SK-N-MC (cell line): ENCODE measurements around the gene RHBDD3.
A peak's percentile ranks its signal among the peaks of the same experiment; 100 is the strongest.

Experiments
- DNase-seq: peaks from one replicate; pipeline ENCODE4 v3.0.0-alpha.2; 2011; ENCODE audit warnings: low read depth, low spot score
- H3K27ac ChIP-seq: fragments of 200-600 bp; sonication (generic); 2 replicates; pipeline ENCODE4 v1.5.1; 2016; ENCODE audit warnings: mixed run types
- H3K36me3 ChIP-seq: fragments of 200-600 bp; sonication (generic); 2 replicates; pipeline ENCODE4 v1.6.1; 2017; ENCODE audit warnings: antibody characterized with exemption, low read length, mixed read lengths; ENCODE audit not compliant: insufficient read depth
- H3K4me3 ChIP-seq: fragments of 200-600 bp; sonication (generic); 2 replicates; pipeline ENCODE4 v1.5.1; 2016
- H3K9ac ChIP-seq: fragments of 200-600 bp; sonication (generic); 2 replicates; pipeline ENCODE4 v1.8.0; 2017; ENCODE audit warnings: mixed run types, mixed read lengths; ENCODE audit not compliant: insufficient read length
- H3K9me3 ChIP-seq: fragments of 200-600 bp; sonication (generic); 2 replicates; pipeline ENCODE4 v1.6.1; 2017; ENCODE audit warnings: low read depth, mild to moderate bottlenecking, antibody characterized with exemption, low read length, moderate library complexity, mixed read lengths
- EZH2 ChIP-seq: fragments of 200-600 bp; sonication (generic); IDR thresholded peaks from one replicate; pipeline ENCODE4 v1.6.1; 2017; ENCODE audit warnings: antibody characterized with exemption
- FOXP2 ChIP-seq: optimal IDR thresholded peaks from 2 replicates; pipeline ENCODE3; 2011; ENCODE audit warnings: mild to moderate bottlenecking, moderate library complexity; ENCODE audit not compliant: insufficient read depth; ENCODE audit errors: extremely low read length, control extremely low read depth
- POLR2AphosphoS5 ChIP-seq: IDR thresholded peaks from 2 replicates; pipeline ENCODE4 v1.6.1; 2012; ENCODE audit warnings: mild to moderate bottlenecking, low read depth, low read length, borderline replicate concordance

Gene RHBDD3

DNA sequence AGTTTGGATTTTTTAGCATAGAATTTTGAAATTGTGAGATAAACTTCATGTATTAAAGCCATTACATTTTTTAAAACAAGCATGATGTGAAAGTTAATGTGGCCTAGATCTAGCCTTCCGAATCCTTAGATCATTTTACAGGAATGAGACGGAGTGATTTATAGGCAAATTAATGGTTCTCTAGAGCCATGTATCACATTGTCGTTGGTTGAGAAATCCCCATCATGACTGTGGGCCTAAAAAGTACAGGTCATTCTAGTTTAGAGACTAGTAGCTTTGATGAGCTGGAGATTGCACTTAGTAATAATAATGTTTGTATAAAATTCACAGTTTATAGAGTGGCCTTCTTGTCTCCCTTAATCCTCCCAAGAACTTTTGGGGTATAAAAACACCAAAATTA is 7.4 kb upstream of the RHBDD3 start:
- H3K9me3 ChIP-seq: no peaks in the 10 kb centered on the region
- peak overlapping the region; percentile 19 for H3K4me3 ChIP-seq
- peak overlapping the region; percentile 80 for H3K27ac ChIP-seq
- H3K36me3 ChIP-seq: peaks cover 100% of the 10 kb centered on the region
- DNase-seq: no peak
- H3K9ac ChIP-seq: peak overlapping the region; percentile 25
- TF ChIP-seq EZH2 (no peak), POLR2AphosphoS5 (no peak), FOXP2 (no peak)

DNA sequence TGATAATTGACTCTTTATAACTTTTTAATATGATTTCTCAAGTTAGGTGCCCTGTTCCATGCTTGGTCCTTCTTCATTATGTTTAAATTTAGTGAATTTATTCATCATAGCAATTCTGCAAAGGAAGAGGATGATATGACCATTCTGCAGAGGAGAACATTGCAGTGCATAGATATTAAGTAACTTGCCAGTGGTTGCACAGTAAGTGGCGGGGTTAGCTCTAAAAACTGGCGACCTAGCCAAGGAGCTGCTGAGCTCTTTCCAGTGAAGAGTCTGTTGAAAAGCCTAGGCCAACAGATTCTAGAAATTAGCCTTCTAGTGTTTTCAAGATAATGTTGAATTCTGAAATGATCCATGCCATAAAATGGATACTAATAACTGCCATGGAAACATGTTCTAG is 4.8 kb upstream of the RHBDD3 start:
- no peaks in the 10 kb centered on the region for H3K9me3 ChIP-seq
- H3K27ac ChIP-seq: peak overlapping the region; percentile 22
- peak overlapping the region; percentile 1; the same call in 1 of the 2 replicates for H3K4me3 ChIP-seq
- no peak for TF ChIP-seq POLR2AphosphoS5
- TF ChIP-seq FOXP2: no peak
- TF ChIP-seq EZH2: no peak
- peaks cover 87% of the 10 kb centered on the region for H3K36me3 ChIP-seq
- no peak for DNase-seq
- no peak overlapping the region for H3K9ac ChIP-seq

DNA sequence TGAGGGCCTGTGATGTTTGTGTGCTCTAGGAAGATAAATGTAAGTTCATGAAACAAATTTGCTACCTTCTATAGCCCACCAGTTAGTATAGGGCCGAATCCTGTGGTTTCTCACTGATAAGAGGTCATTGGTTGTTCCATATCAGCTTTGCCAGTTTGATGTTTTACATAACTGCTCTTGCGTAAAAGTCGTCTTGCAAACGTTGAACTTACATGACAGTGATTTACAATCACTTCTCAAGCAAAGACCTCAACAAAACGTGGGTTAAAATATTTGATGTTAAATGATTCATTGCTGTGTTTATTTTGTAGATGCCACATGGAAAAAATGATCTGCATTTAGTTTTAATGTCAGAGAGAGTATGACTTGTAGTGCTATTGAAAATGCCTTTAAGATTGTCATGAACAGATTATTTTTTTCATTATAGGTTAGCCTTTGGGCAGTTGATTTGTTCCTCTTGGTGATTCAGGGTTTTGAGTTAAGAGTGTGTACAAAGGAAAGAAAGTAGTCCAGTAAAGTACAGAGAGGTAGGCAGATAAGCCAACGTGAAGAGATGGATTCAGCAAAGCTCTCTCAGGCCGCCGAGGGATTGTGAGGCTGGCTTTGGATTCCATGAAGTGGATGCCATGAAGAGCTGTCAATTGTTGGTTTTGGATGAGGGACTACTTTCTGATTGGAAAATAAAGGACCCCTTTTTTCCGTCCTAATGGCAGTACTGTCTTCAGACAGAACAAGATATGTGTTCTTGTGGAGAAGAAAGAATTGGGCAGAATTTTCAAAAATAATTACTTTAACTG is 2.9 kb upstream of the RHBDD3 start:
- Histone ChIP-seq H3K9ac (peak overlapping the region; percentile 100), H3K36me3 (peaks cover 77% of the 10 kb centered on the region), H3K9me3 (no peaks in the 10 kb centered on the region), H3K4me3 (peak overlapping the region; percentile 99), H3K27ac (peak overlapping the region; percentile 16; the same call in 1 of the 2 replicates)
- no peak for DNase-seq
- TF ChIP-seq EZH2 (no peak), POLR2AphosphoS5 (0 out of 2 replicates have a peak, but pooled peaks have one; percentile 7)

DNA sequence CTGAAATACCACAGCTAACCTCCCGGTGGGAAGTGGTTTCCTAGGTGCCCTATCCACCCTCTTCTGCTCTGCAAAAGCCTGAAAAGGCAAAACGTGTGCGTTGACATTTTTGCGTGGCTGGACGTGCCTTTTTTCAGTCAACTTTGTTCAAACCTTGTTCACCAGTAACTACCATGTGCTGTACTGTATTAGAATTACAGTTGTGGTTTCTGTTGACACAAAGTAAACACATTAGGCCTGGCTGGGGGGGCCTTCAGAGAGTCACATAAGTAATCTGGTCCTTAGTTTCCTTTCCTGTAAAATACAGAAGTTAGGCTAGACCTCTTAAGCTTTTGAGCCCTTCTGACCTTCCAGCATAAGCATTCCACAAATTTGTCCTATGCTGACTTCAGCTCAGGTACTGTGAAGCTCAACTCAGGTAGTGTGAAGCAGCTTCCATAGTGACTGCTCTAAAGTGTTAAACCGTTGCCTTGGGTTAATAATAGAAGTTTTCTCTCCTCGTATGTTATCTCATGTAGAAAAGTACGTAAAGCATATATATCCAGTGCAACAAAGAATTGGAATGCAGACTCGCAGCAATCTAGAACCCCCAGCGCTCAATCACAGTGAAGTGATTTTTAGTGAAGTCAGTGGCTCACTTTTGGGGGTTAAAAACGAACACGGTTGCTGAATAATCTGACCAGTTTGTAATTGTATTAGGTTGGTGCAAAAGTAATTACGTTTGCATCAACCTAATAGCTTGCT is 2.1 kb upstream of the RHBDD3 start:
- Histone ChIP-seq H3K36me3 (peaks cover 77% of the 10 kb centered on the region), H3K9ac (peak overlapping the region; percentile 100), H3K27ac (0 out of 2 replicates have a peak overlapping the region, but pooled peaks have one; percentile 14), H3K9me3 (no peaks in the 10 kb centered on the region), H3K4me3 (peak overlapping the region; percentile 99)
- TF ChIP-seq FOXP2: no peak
- no peak for TF ChIP-seq POLR2AphosphoS5
- no peak for TF ChIP-seq EZH2
- DNase-seq: no peak

DNA sequence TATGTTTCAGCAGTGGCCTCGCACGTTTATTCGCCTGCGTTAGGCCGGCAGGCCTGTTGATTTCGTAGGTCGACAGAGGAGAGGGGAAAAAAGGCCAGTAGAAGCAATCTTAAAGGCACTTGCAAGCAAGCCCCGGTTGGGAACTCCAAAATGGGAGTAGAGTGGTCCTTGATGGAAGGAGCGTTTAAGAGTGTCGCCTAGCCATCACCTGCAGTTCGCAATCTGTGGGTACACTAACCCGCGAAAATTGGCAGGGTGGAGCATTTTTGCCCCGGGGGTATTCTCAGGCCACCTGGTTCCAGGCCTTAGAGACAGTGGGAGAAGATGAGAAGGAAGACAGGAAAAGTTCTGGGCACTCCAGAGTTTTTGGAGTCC is 1.4 kb upstream of the RHBDD3 start:
- no peak for DNase-seq
- Histone ChIP-seq H3K4me3 (peak overlapping the region; percentile 99), H3K9me3 (no peaks in the 10 kb centered on the region), H3K36me3 (peaks cover 74% of the 10 kb centered on the region), H3K27ac (peak overlapping the region; percentile 100), H3K9ac (peak overlapping the region; percentile 100)
- TF ChIP-seq POLR2AphosphoS5: no peak
- TF ChIP-seq FOXP2: no peak
- TF ChIP-seq EZH2: no peak

DNA sequence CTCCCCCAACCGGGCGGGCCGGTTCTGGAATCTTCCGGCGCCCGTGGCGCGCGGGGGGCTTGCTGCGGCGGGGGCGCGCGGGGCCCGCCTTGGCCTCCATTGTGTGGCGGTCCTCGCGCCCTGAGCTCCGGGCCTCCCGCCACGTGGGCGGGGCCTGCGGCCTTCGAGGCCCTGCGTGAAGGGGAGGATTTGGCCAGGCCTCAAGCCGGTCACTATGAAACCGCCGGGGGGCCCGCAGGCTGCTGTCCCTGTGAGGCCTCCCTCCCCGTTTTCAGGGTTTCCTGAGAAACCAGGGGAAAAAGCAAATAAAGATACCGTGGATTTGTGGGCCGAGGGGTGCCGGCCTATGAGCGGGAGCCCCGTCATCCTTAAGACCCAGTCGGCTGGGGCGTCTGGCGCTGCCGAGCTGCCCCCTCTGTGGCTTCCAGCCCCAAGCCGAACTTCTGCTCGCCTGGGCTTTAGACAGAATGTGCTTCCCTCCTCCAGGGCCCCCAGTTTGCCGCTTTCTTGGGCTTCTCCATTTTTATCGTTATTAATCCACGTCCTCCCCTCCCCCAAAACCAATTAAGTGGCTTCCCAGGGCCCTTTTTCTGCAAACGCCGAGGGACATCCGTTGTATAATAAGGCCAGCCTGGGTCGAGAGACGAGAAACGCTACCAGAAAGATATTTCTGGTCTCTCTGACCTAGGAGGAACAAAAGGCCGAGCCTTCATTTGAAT is 889 bp upstream of the RHBDD3 start:
- Histone ChIP-seq H3K4me3 (peak overlapping the region; percentile 99), H3K36me3 (peaks cover 74% of the 10 kb centered on the region), H3K9ac (peak overlapping the region; percentile 100), H3K27ac (peak overlapping the region; percentile 100), H3K9me3 (no peaks in the 10 kb centered on the region)
- DNase-seq: no peak
- no peak for TF ChIP-seq EZH2
- TF ChIP-seq POLR2AphosphoS5: no peak
- no peak for TF ChIP-seq FOXP2

DNA sequence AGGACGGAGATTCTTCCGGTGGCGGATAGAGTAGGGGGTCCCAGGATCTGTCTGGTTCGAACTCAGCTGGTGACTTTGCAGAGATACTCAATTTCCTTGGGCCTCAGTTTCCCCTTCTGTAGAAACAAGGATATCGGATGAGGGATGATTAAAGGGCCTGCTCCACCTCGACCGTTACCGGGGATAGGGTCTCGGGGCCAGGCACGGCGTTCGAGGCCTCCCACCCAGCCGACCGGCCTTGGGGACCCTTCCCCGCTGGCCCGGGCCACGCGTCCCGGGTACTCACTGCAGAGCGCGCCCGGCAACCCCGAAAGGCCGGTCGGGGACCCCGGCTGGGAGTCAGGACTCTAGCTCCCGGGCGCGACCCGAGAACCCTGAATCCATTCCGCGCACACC is 321 bp downstream of the RHBDD3 start:
- TF ChIP-seq POLR2AphosphoS5: no peak
- TF ChIP-seq EZH2: no peak
- TF ChIP-seq FOXP2: no peak
- H3K4me3 ChIP-seq: peak overlapping the region; percentile 99
- H3K9ac ChIP-seq: peak overlapping the region; percentile 100
- H3K27ac ChIP-seq: peak overlapping the region; percentile 100
- H3K9me3 ChIP-seq: no peaks in the 10 kb centered on the region
- H3K36me3 ChIP-seq: peaks cover 65% of the 10 kb centered on the region
- DNase-seq: no peak
